SK-N-SH treated with all-trans-retinoic acid at 6 μM for 48 hours (cell line): ENCODE measurements around the gene DOC2B.

Source experiments
- ATAC-seq: fragments of 200-7000 bp; cut with Tn5 transposase; 3 replicates; pipeline ENCODE4 v1.9.1; 2020; ENCODE audit warnings: mild to moderate bottlenecking, moderate library complexity
- ARNTL ChIP-seq: fragments of 450-650 bp; formaldehyde crosslinking; IDR thresholded peaks from 2 replicates; pipeline ENCODE4 v1.5.0; 2020; ENCODE audit warnings: low read depth, mild to moderate bottlenecking, moderate library complexity, borderline replicate concordance
- BACH2 ChIP-seq: fragments of 250-450 bp; sonication (Bioruptor Pico); IDR thresholded peaks from 2 replicates; pipeline ENCODE4 v1.9.0; 2021; ENCODE audit warnings: mild to moderate bottlenecking, borderline replicate concordance
- CSDC2 ChIP-seq: fragments of 250-450 bp; sonication (Bioruptor Pico); IDR thresholded peaks from 2 replicates; pipeline ENCODE4 v1.5.0; 2020; ENCODE audit warnings: mild to moderate bottlenecking, moderate library complexity
- ESRRG ChIP-seq: fragments of 250-450 bp; sonication (Bioruptor Pico); IDR thresholded peaks from 2 replicates; pipeline ENCODE4 v1.6.1; 2021; ENCODE audit warnings: mild to moderate bottlenecking
- GLIS3 ChIP-seq: fragments of 250-450 bp; sonication (Bioruptor Pico); IDR thresholded peaks from 2 replicates; pipeline ENCODE4 v1.5.0; 2020; ENCODE audit warnings: mild to moderate bottlenecking, moderate library complexity
- ISL1 ChIP-seq: fragments of 250-450 bp; sonication (Bioruptor Pico); IDR thresholded peaks from 2 replicates; pipeline ENCODE4 v2.1.2; 2022; ENCODE audit warnings: mild to moderate bottlenecking, moderate library complexity
- OSR1 ChIP-seq: fragments of 250-450 bp; sonication (Bioruptor Pico); IDR thresholded peaks from 2 replicates; pipeline ENCODE4 v1.8.0; 2022; ENCODE audit warnings: moderate library complexity, mild to moderate bottlenecking, inconsistent platforms
- PPARA ChIP-seq: fragments of 250-450 bp; sonication (Bioruptor Pico); IDR thresholded peaks from 2 replicates; pipeline ENCODE4 v1.5.0; 2020; ENCODE audit warnings: mild to moderate bottlenecking, borderline replicate concordance
- RARB ChIP-seq: fragments of 250-450 bp; sonication (Bioruptor Pico); IDR thresholded peaks from 2 replicates; pipeline ENCODE4 v1.8.0; 2021; ENCODE audit warnings: mild to moderate bottlenecking, moderate library complexity
- SNAI2 ChIP-seq: fragments of 250-450 bp; sonication (Bioruptor Pico); IDR thresholded peaks from 2 replicates; pipeline ENCODE4 v1.5.0; 2020; ENCODE audit warnings: mild to moderate bottlenecking, moderate library complexity
- TCF4 ChIP-seq: fragments of 250-450 bp; sonication (Bioruptor Pico); IDR thresholded peaks from 2 replicates; pipeline ENCODE4 v1.8.0; 2021; ENCODE audit warnings: mild to moderate bottlenecking, moderate library complexity, borderline replicate concordance
- TOX ChIP-seq: fragments of 250-450 bp; sonication (Bioruptor Pico); IDR thresholded peaks from 2 replicates; pipeline ENCODE4 v1.8.0; 2021; ENCODE audit warnings: mild to moderate bottlenecking, moderate library complexity, borderline replicate concordance
- ZC3H10 ChIP-seq: fragments of 250-450 bp; sonication (Bioruptor Pico); IDR thresholded peaks from 2 replicates; pipeline ENCODE4 v1.5.1; 2021; ENCODE audit warnings: mild to moderate bottlenecking, moderate library complexity
- ZFP3 ChIP-seq: fragments of 250-450 bp; sonication (Bioruptor Pico); IDR thresholded peaks from 2 replicates; pipeline ENCODE4 v1.5.0; 2020; ENCODE audit warnings: mild to moderate bottlenecking, moderate library complexity
- ZFP30 ChIP-seq: fragments of 450-650 bp; formaldehyde crosslinking; IDR thresholded peaks from 2 replicates; pipeline ENCODE4 v1.5.0; 2022; ENCODE audit warnings: mild to moderate bottlenecking, moderate library complexity
- ZNF565 ChIP-seq: fragments of 450-650 bp; formaldehyde crosslinking; conservative IDR thresholded peaks from 2 replicates; pipeline ENCODE4 v1.5.0; 2020; ENCODE audit warnings: low read depth, mild to moderate bottlenecking, moderate library complexity
- ZNF70 ChIP-seq: fragments of 450-650 bp; formaldehyde crosslinking; IDR thresholded peaks from 2 replicates; pipeline ENCODE4 v1.5.0; 2020; ENCODE audit warnings: mild to moderate bottlenecking, moderate library complexity
- ZNF8 ChIP-seq: fragments of 450-650 bp; formaldehyde crosslinking; IDR thresholded peaks from 2 replicates; pipeline ENCODE4 v1.5.0; 2020; ENCODE audit warnings: mild to moderate bottlenecking, moderate library complexity
- TF ChIP-seq, protein P1 (sequence below): fragments of 250-450 bp; sonication (Bioruptor Pico); IDR thresholded peaks from 2 replicates; pipeline ENCODE4 v1.5.1; 2020; ENCODE audit warnings: low read depth, mild to moderate bottlenecking, moderate library complexity
- TF ChIP-seq, protein P2 (sequence below): fragments of 250-450 bp; sonication (Bioruptor Pico); IDR thresholded peaks from 2 replicates; pipeline ENCODE4 v1.5.1; 2021; ENCODE audit warnings: mild to moderate bottlenecking, moderate library complexity
- TF ChIP-seq, protein P3 (sequence below): fragments of 250-450 bp; sonication (Bioruptor Pico); IDR thresholded peaks from 2 replicates; pipeline ENCODE4 v1.8.0; 2020; ENCODE audit warnings: mild to moderate bottlenecking, moderate library complexity, borderline replicate concordance
- TF ChIP-seq, protein P4 (sequence below): fragments of 250-450 bp; sonication (Bioruptor Pico); IDR thresholded peaks from 2 replicates; pipeline ENCODE4 v1.8.0; 2021; ENCODE audit warnings: low read depth, mild to moderate bottlenecking, moderate library complexity, borderline replicate concordance
- TF ChIP-seq, protein P5 (sequence below): fragments of 250-450 bp; sonication (Bioruptor Pico); IDR thresholded peaks from 2 replicates; pipeline ENCODE4 v1.5.0; 2020; ENCODE audit warnings: mild to moderate bottlenecking, moderate library complexity

Gene DOC2B

DNA sequence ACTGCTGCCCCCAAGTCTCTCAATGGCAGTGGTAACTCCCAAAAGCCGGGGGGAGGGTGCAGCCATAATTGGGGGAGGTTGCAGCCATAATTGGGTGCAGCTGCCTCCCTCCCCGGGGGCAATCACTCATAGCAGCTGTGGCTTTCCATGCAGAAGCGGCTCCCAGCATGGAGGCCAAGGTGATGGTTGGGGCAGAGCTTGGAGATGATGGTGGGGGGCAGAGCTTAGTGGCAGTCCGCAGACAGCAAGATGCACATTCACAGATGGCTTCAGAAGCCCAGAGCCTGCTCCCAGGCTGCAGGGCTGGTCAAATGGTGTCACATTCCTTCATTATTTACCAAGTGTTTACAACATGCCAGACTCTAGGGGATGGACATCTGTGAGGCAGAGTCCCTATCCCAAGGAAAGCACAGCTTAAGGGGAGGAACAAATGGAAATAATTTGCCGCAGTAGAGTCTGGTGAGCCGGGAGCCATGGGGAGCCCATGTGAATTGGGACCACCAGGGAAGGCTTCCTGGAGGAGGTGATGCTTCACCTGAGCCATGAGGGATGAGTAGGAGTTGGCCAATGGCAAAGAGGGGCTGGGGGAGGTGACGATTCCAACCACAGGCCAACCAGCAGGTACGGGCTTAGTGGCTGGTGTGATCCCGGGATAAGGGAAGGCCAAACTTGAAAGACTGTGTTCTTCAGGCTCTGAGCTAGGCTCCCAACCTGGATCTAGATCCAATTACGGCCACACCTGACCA, 8.1 kb downstream of the DOC2B start:
- ATAC-seq, result no peak
- TF ChIP-seq OSR1 (CRISPR knock-in tag) (no peak), ZFP3 (CRISPR knock-in tag) (peak; percentile 86), TOX (CRISPR knock-in tag) (no peak)

DNA sequence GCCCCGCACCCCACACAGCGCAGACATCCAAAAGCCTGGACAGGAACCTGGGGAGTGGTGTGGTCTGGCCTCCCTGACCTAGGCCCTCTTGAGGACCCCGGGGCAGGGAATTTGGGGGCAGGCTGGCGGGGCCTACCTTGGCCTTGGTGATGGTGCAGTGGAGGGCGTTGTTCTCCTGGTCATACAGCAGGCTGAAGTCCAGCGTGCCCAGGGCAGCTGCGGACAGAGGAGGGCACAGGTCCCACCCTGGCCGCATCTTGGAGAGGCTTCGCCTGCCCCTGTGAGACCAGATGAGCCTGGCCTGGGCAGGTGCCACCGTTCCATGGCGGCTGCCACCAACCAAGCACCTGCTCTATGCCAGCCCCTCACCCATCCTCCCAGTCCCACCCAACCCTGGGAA, 9.0 kb downstream of the DOC2B start:
- TF ChIP-seq, protein P1, sequence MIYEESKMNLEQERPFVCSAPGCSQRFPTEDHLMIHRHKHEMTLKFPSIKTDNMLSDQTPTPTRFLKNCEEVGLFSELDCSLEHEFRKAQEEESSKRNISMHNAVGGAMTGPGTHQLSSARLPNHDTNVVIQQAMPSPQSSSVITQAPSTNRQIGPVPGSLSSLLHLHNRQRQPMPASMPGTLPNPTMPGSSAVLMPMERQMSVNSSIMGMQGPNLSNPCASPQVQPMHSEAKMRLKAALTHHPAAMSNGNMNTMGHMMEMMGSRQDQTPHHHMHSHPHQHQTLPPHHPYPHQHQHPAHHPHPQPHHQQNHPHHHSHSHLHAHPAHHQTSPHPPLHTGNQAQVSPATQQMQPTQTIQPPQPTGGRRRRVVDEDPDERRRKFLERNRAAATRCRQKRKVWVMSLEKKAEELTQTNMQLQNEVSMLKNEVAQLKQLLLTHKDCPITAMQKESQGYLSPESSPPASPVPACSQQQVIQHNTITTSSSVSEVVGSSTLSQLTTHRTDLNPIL (CRISPR knock-in tag), result no peak
- no peak for TF ChIP-seq ZNF70
- TF ChIP-seq, protein P2, sequence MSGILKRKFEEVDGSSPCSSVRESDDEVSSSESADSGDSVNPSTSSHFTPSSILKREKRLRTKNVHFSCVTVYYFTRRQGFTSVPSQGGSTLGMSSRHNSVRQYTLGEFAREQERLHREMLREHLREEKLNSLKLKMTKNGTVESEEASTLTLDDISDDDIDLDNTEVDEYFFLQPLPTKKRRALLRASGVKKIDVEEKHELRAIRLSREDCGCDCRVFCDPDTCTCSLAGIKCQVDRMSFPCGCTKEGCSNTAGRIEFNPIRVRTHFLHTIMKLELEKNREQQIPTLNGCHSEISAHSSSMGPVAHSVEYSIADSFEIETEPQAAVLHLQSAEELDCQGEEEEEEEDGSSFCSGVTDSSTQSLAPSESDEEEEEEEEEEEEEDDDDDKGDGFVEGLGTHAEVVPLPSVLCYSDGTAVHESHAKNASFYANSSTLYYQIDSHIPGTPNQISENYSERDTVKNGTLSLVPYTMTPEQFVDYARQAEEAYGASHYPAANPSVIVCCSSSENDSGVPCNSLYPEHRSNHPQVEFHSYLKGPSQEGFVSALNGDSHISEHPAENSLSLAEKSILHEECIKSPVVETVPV (CRISPR knock-in tag), result no peak
- TF ChIP-seq ZC3H10 (CRISPR knock-in tag), result no peak
- no peak for TF ChIP-seq CSDC2 (CRISPR knock-in tag)
- TF ChIP-seq TOX (CRISPR knock-in tag), result no peak
- no peak for TF ChIP-seq TCF4 (CRISPR knock-in tag)
- TF ChIP-seq OSR1 (CRISPR knock-in tag), result no peak
- TF ChIP-seq RARB (CRISPR knock-in tag), result no peak
- no peak for TF ChIP-seq SNAI2
- no peak for TF ChIP-seq ZNF8 (CRISPR knock-in tag)
- no peak for TF ChIP-seq GLIS3 (CRISPR knock-in tag)
- no peak for TF ChIP-seq PPARA (CRISPR knock-in tag)
- TF ChIP-seq, protein P3, sequence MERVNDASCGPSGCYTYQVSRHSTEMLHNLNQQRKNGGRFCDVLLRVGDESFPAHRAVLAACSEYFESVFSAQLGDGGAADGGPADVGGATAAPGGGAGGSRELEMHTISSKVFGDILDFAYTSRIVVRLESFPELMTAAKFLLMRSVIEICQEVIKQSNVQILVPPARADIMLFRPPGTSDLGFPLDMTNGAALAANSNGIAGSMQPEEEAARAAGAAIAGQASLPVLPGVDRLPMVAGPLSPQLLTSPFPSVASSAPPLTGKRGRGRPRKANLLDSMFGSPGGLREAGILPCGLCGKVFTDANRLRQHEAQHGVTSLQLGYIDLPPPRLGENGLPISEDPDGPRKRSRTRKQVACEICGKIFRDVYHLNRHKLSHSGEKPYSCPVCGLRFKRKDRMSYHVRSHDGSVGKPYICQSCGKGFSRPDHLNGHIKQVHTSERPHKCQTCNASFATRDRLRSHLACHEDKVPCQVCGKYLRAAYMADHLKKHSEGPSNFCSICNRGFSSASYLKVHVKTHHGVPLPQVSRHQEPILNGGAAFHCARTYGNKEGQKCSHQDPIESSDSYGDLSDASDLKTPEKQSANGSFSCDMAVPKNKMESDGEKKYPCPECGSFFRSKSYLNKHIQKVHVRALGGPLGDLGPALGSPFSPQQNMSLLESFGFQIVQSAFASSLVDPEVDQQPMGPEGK (CRISPR knock-in tag), result no peak
- no peak for TF ChIP-seq BACH2
- TF ChIP-seq ZFP30 (CRISPR knock-in tag), result no peak
- no peak for TF ChIP-seq ISL1 (CRISPR knock-in tag)
- TF ChIP-seq ZNF565 (CRISPR knock-in tag), result no peak
- no peak for TF ChIP-seq ARNTL (CRISPR knock-in tag)
- no peak for TF ChIP-seq ESRRG (CRISPR knock-in tag)
- TF ChIP-seq, all 23 proteins: peak for 0

DNA sequence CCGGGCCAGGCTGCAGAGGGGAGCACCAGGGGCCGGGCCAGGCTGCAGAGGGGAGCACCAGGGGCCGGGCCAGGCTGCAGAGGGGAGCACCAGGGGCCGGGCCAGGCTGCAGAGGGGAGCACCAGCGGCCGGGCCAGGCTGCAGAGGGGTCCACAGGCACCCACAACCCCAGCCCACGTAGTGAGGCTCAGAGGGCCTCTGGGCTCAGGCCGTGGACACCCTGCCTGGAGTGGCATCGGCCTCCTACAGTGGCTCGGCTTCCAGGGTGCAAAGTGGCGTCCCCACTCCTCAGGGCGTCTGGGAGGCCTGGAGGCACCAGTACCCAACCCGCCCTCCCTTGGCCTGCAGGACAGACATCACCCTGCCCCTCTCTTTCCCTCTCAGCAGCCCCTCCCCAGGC, 9.6 kb downstream of the DOC2B start:
- no peak for ATAC-seq
- TF ChIP-seq GLIS3 (CRISPR knock-in tag) (no peak), PPARA (CRISPR knock-in tag) (no peak), ZFP30 (CRISPR knock-in tag) (no peak), CSDC2 (CRISPR knock-in tag) (no peak), OSR1 (CRISPR knock-in tag) (no peak), ZC3H10 (CRISPR knock-in tag) (no peak), ISL1 (CRISPR knock-in tag) (no peak), ZFP3 (CRISPR knock-in tag) (no peak), ZNF565 (CRISPR knock-in tag) (no peak), ZNF8 (CRISPR knock-in tag) (no peak)
- TF ChIP-seq, protein P1 (CRISPR knock-in tag), result no peak
- TF ChIP-seq, protein P4, sequence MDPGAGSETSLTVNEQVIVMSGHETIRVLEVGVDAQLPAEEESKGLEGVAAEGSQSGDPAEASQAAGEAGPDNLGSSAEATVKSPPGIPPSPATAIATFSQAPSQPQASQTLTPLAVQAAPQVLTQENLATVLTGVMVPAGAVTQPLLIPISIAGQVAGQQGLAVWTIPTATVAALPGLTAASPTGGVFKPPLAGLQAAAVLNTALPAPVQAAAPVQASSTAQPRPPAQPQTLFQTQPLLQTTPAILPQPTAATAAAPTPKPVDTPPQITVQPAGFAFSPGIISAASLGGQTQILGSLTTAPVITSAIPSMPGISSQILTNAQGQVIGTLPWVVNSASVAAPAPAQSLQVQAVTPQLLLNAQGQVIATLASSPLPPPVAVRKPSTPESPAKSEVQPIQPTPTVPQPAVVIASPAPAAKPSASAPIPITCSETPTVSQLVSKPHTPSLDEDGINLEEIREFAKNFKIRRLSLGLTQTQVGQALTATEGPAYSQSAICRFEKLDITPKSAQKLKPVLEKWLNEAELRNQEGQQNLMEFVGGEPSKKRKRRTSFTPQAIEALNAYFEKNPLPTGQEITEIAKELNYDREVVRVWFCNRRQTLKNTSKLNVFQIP (CRISPR knock-in tag), result no peak
- TF ChIP-seq, protein P2 (CRISPR knock-in tag), result no peak
- TF ChIP-seq, protein P5, sequence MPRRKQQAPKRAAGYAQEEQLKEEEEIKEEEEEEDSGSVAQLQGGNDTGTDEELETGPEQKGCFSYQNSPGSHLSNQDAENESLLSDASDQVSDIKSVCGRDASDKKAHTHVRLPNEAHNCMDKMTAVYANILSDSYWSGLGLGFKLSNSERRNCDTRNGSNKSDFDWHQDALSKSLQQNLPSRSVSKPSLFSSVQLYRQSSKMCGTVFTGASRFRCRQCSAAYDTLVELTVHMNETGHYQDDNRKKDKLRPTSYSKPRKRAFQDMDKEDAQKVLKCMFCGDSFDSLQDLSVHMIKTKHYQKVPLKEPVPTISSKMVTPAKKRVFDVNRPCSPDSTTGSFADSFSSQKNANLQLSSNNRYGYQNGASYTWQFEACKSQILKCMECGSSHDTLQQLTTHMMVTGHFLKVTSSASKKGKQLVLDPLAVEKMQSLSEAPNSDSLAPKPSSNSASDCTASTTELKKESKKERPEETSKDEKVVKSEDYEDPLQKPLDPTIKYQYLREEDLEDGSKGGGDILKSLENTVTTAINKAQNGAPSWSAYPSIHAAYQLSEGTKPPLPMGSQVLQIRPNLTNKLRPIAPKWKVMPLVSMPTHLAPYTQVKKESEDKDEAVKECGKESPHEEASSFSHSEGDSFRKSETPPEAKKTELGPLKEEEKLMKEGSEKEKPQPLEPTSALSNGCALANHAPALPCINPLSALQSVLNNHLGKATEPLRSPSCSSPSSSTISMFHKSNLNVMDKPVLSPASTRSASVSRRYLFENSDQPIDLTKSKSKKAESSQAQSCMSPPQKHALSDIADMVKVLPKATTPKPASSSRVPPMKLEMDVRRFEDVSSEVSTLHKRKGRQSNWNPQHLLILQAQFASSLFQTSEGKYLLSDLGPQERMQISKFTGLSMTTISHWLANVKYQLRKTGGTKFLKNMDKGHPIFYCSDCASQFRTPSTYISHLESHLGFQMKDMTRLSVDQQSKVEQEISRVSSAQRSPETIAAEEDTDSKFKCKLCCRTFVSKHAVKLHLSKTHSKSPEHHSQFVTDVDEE (CRISPR knock-in tag), result no peak
- TF ChIP-seq, protein P3 (CRISPR knock-in tag), result no peak

More for the DNA sequence above, 9.0 kb downstream of the DOC2B start:
- ATAC-seq, result no peak
